GM19025 (cell line): ENCODE data around the gene LTBP4.
"Not testable (repeated sequence)": the region's sequence is repeated elsewhere in the genome, so short reads cannot be mapped to it uniquely, and the experiment has no call there.

Source experiments
- ATAC-seq: cut with Tn5 transposase; IDR thresholded peaks from one replicate; pipeline ENCODE4 v1.9.1; 2021; ENCODE audit warnings: mild to moderate bottlenecking, low read depth, moderate library complexity; ENCODE audit not compliant: unreplicated experiment

The LTBP4 gene

GRCh38 chr19:40571831-40572495, 29.2 kb upstream of the LTBP4 start:
- no peak for ATAC-seq

GRCh38 chr19:40575326-40575725, 25.8 kb upstream of the LTBP4 start:
- no peak for ATAC-seq

- no peak for ATAC-seq
Measured at GRCh38 chr19:40576151-40576584, 25.0 kb upstream of the LTBP4 start.

GRCh38 chr19:40576585-40577451, 24.4 kb upstream of the LTBP4 start, which contains the start of gene SHKBP1:
TSS of gene SHKBP1 (plus strand) at chr19:40576873. CDS start at chr19:40576900, 27 bp downstream.
- peak; percentile 99 for ATAC-seq

- no peak for ATAC-seq
Measured at GRCh38 chr19:40578442-40578908, 22.7 kb upstream of the LTBP4 start.

- ATAC-seq: no peak
Measured at GRCh38 chr19:40580619-40581018, 20.6 kb upstream of the LTBP4 start.

- no peak for ATAC-seq
Measured at GRCh38 chr19:40581531-40581930, 19.6 kb upstream of the LTBP4 start.

- ATAC-seq: no peak
Measured at GRCh38 chr19:40582467-40582866, 18.7 kb upstream of the LTBP4 start.

GRCh38 chr19:40583283-40583682, 17.9 kb upstream of the LTBP4 start:
- ATAC-seq: no peak

GRCh38 chr19:40584007-40584406, 17.2 kb upstream of the LTBP4 start:
- no peak for ATAC-seq

GRCh38 chr19:40585241-40585981, 15.8 kb upstream of the LTBP4 start:
- no peak for ATAC-seq

GRCh38 chr19:40585982-40586422, 15.2 kb upstream of the LTBP4 start:
- ATAC-seq: no peak

GRCh38 chr19:40586611-40587010, 14.6 kb upstream of the LTBP4 start:
- no peak for ATAC-seq

- no peak for ATAC-seq
Measured at GRCh38 chr19:40588110-40588854, 12.9 kb upstream of the LTBP4 start.

- no peak for ATAC-seq
Measured at GRCh38 chr19:40588926-40589569, 12.1 kb upstream of the LTBP4 start.

- ATAC-seq: no peak
Measured at GRCh38 chr19:40589591-40590429, 11.4 kb upstream of the LTBP4 start.

GRCh38 chr19:40590464-40591265, 10.5 kb upstream of the LTBP4 start:
- no peak for ATAC-seq

GRCh38 chr19:40591724-40592123, 9.4 kb upstream of the LTBP4 start:
- ATAC-seq: not testable (repeated sequence)
